ENCODE results near the gene SRA1. TPM values are rescaled to one million over a fixed set of nuclear protein-coding genes. Genes with fewer than 3 reads are reported as not detected.

SRA1 gene
- total and polyA plus RNA-seq, 2 of the 8 experiments (the other 6 are each of a cell fraction or from before 2014, with no cell fraction given): 27.4 to 39.4 TPM

- Histone ChIP-seq H4K5ac (ENCODE audit: insufficient read length, low read depth, low read length) (no peak overlapping the region), H3K27me3 (replicated peaks in 1 of 4; ENCODE audit: control insufficient read depth in 3 of 4, extremely low read depth in 1 of 4, insufficient read depth in 3 of 4, low read length in 3 of 4) (no peaks in the 10 kb centered on the region), H4K20me1 (replicated peaks in 1 of 2; ENCODE audit: control insufficient read depth in 1 of 2, insufficient read depth in 2 of 2, low read length in 2 of 2) (no peaks in the 10 kb centered on the region), H3K79me1 (ENCODE audit: low read depth, low read length) (no peaks in the 10 kb centered on the region), H3K23me2 (ENCODE audit: low read depth, low read length) (no peaks in the 10 kb centered on the region), H3K4ac (replicated peaks; ENCODE audit: insufficient read length, low read depth, low read length) (no peak overlapping the region), H3K4me2 (ENCODE audit: insufficient read depth in 1 of 2, low read depth in 2 of 2, low read length in 2 of 2) (no peak overlapping the region), H2BK5ac (ENCODE audit: low read depth, low read length) (no peak overlapping the region), H3K79me2 (ENCODE audit: control insufficient read depth in 1 of 2, insufficient read depth in 2 of 2, low read length in 2 of 2) (no peaks in the 10 kb centered on the region), H3K56ac (replicated peaks; ENCODE audit: insufficient read length, low read depth, low read length) (no peak overlapping the region), H3K23ac (ENCODE audit: insufficient read length) (no peak overlapping the region), H3K4me3 (ENCODE audit: extremely low read depth in 1 of 4, insufficient read depth in 2 of 4, low read depth in 3 of 4, low read length in 4 of 4) (no peak overlapping the region), H2BK120ac (replicated peaks; ENCODE audit: low read depth, low read length) (no peak overlapping the region), H3K9me3 (ENCODE audit: insufficient read depth in 2 of 2, low read depth in 1 of 2, low read length in 1 of 2) (peaks cover 6 to 8% of the 10 kb centered on the region in 2 experiments; a peak in 2 of 4 replicates), H3K18ac (ENCODE audit: extremely low read depth, low read length) (no peak overlapping the region), H2BK15ac (ENCODE audit: low read length) (no peak overlapping the region), H2AK5ac (ENCODE audit: low read depth, low read length) (no peak overlapping the region), H3K9ac (replicated peaks in 1 of 4; ENCODE audit: extremely low read depth in 1 of 4, low read depth in 3 of 4, low read length in 3 of 4) (no peak overlapping the region), H3K36me3 (ENCODE audit: control insufficient read depth in 2 of 4, insufficient read depth in 4 of 4, low read length in 3 of 4) (no peaks in the 10 kb centered on the region), H4K8ac (ENCODE audit: extremely low read depth, insufficient read depth, low read length) (no peak overlapping the region), H4K91ac (replicated peaks; ENCODE audit: insufficient read length, low read length) (no peak overlapping the region), H2AFZ (ENCODE audit: low read length) (no peak overlapping the region), H2BK20ac (ENCODE audit: low read length) (no peak overlapping the region), H3K14ac (ENCODE audit: insufficient read length) (no peak overlapping the region), H3K27ac (ENCODE audit: low read depth, low read length) (no peak overlapping the region), H3K4me1 (replicated peaks in 1 of 4; ENCODE audit: control insufficient read depth in 3 of 4, insufficient read depth in 4 of 4, low read length in 3 of 4) (no peaks in the 10 kb centered on the region), H2BK12ac (ENCODE audit: low read depth, low read length) (no peak overlapping the region)
- POLR2A ChIA-PET (ENCODE audit: partially characterized antibody): no interaction called here
- 89% methylated on average over 2 of the region's 2 CpGs; no CpG with 5 or more reads in 1 of the 2 experiments for WGBS, 2 experiments (ENCODE audit: extremely low coverage in 1 of 2, insufficient coverage in 1 of 2, insufficient read length in 1 of 2, insufficient replicate concordance in 2 of 2, low coverage in 1 of 2, low lambda C conversion rate in 2 of 2, missing lambda C conversion rate in 1 of 2)
- FAIRE-seq: no peak
- no peak for DNase-seq (ENCODE audit: low read depth in 1 of 2, low spot score in 2 of 2)
- CTCF ChIA-PET (ENCODE audit: partially characterized antibody): no interaction called here
- TF ChIP-seq JUND (IDR thresholded peaks at IDR 0.05; ENCODE audit: low read length) (no peak), RAD21 (IDR thresholded peaks at IDR 0.05 in 1 of 2, conservative IDR thresholded peaks at IDR 0.05 in 1 of 2; ENCODE audit: low read depth in 2 of 2, low read length in 2 of 2) (no peak), POLR2AphosphoS5 (IDR thresholded peaks at IDR 0.05; ENCODE audit: low read depth, low read length) (no peak), SAP30 (IDR thresholded peaks at IDR 0.05; ENCODE audit: insufficient read depth, insufficient replicate concordance, low read length) (no peak), ATF3 (IDR thresholded peaks at IDR 0.05; ENCODE audit: insufficient read depth, low read depth, low read length) (no peak), SP1 (IDR thresholded peaks at IDR 0.05; ENCODE audit: low read depth, low read length) (no peak)
Measured at GRCh38 chr5:140607031-140607430, 49.8 kb upstream of the SRA1 start.

All from H1 (cell line).